ENCODE results near the gene ABCA4.

The ABCA4 gene

GRCh38 chr1:94090761-94091160, 30.2 kb downstream of the ABCA4 start:
- in situ Hi-C loops (cut with MboI; ENCODE audit: low sequenced_read_pairs) = no loop called here

GRCh38 chr1:94087193-94087592, 33.8 kb downstream of the ABCA4 start:
- in situ Hi-C loops (cut with MboI; ENCODE audit: low sequenced_read_pairs) = no loop called here

GRCh38 chr1:94084547-94084946, 36.4 kb downstream of the ABCA4 start:
- in situ Hi-C loops (cut with MboI; ENCODE audit: low sequenced_read_pairs) = no loop called here

DNA sequence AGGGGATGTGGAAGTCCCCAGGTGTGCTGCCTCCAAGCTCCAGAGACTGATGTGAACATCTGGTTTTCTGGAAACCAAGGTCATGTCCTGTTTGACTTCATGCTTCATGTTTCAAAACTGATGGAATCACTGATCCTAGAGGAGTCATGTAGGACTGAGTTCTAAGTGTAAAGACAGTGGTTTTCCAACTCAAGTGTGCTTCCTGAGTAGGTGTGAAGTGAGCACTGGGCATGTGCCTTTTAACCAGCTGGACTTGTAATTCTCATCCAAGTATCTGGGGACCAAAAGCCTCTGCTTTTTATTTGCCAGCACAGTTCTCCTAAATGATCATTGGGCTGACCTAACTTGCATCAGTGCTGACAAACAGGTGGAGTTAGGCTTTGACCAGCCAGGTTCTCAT, 36.9 kb downstream of the ABCA4 start:
- in situ Hi-C loops (cut with MboI; ENCODE audit: low sequenced_read_pairs) = no loop called here

DNA sequence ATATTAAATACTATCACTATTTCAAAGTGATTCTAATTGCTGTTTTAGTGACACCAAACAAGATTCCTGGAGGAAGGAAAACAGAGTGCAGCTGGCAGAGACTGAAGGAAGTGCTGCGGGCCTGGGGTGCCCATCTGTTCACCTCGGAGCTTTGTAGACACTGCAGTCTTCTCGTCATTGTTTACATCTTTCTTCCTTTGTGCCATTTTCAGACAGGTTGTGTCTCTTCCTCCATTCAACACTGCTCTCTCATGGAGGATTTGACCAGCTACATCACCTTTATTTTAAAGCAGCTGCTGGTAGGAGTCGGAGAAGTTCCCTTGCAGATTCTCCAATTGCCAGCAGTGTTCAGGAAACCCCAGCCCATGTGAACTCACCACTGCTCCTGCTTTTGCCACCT, 37.3 kb downstream of the ABCA4 start:
- in situ Hi-C loops (cut with MboI; ENCODE audit: low sequenced_read_pairs) = no loop called here

DNA sequence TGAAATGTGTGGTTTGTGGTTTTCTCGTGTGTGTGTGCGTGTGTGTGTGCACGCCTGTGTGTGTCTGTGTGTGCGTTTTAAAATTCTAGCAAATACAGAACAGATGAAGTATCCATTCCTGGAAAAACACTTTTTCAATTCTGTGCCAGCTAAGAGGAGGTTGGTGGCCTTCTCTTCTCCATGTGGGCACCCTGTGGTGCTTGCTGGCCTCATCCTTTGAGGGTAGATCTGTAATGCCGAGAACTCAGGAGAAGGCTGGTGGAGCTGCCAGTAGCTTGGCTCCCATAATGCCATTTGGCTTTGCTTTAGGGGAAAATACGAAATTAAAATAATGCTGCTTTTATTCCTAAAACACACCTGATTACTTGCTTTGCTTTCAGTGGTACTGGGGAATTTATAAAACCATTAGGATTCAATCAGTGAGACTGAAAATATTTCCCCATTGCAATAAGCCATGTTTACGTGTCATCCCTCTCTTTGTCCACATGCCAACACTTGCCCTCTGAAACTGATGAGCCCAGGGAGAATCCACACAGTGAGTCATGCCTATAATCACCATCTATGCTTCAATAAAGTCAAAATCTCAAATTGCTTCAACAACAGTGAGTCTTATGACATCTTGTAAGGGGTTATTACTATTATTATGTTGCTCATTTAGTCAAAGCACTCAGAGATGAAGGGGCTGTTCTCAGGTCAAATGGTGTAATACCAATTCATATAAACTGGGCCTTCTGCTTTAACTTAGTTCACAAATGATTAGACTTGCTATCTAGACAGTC, 39.2 kb downstream of the ABCA4 start:
- in situ Hi-C loops (cut with MboI; ENCODE audit: low sequenced_read_pairs) = no loop called here

- in situ Hi-C loops (cut with MboI; ENCODE audit: low sequenced_read_pairs) = no loop called here
Measured at GRCh38 chr1:94079989-94080388, 41.0 kb downstream of the ABCA4 start.

GRCh38 chr1:94079080-94079940, 41.6 kb downstream of the ABCA4 start:
- in situ Hi-C loops (cut with MboI; ENCODE audit: low sequenced_read_pairs) = no loop called here

- in situ Hi-C loops (cut with MboI; ENCODE audit: low sequenced_read_pairs) = loop anchor here (25.0 kb wide), 2 partner anchors 89 to 264 kb away; no protein-coding TSS in a partner anchor
Measured at GRCh38 chr1:94072840-94073522, 48.0 kb downstream of the ABCA4 start.

- in situ Hi-C loops (cut with MboI; ENCODE audit: low sequenced_read_pairs) = loop anchor here (25.0 kb wide), 2 partner anchors 90 to 265 kb away; no protein-coding TSS in a partner anchor
Measured at GRCh38 chr1:94071976-94072375, 49.0 kb downstream of the ABCA4 start.

DNA sequence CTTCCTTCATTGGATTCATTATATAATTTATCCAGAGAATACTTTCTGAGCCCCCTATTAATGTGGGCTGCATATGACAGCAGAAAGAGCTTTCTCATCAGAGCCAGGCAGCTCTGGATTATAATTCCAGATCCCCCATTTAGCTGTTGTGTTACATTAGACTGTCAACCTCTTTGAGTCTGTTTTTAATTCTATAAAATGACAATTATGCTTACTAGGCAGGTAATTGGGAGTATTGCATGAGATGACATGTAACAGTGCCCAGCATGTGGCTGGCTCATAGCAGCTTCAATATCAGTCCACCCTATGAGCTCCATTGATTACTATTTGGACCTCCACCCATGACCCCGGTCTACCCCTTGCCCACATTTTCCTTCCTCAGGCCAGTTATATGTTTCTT, 49.6 kb downstream of the ABCA4 start:
- in situ Hi-C loops (cut with MboI; ENCODE audit: low sequenced_read_pairs) = loop anchor here (25.0 kb wide), 2 partner anchors 91 to 266 kb away; no protein-coding TSS in a partner anchor

GRCh38 chr1:94070865-94071264, 50.1 kb downstream of the ABCA4 start:
- in situ Hi-C loops (cut with MboI; ENCODE audit: low sequenced_read_pairs) = loop anchor here (25.0 kb wide), 2 partner anchors 91 to 266 kb away; no protein-coding TSS in a partner anchor

DNA sequence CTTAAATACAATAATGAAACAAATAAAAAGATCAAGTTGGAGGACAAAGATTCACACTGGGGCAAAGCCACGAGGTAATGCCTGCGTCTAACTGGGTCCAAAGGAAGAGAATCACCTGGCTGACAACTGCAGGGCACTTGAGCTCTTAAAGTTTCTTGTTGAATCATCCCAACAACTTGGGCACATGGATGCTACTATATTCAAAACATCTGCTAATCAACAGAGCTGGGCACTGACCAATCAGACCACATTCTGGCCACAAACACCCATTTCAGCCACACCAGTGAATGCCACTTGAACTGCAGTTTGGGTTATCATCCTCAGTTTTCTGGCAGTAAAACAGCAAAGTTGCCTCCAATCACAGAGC, 51.0 kb downstream of the ABCA4 start:
- in situ Hi-C loops (cut with MboI; ENCODE audit: low sequenced_read_pairs) = loop anchor here (25.0 kb wide), 2 partner anchors 92 to 267 kb away; no protein-coding TSS in a partner anchor

GRCh38 chr1:94068999-94069918, 51.7 kb downstream of the ABCA4 start:
- in situ Hi-C loops (cut with MboI; ENCODE audit: low sequenced_read_pairs) = loop anchor here (25.0 kb wide), 2 partner anchors 93 to 268 kb away; no protein-coding TSS in a partner anchor

GRCh38 chr1:94068096-94068998, 52.6 kb downstream of the ABCA4 start:
- in situ Hi-C loops (cut with MboI; ENCODE audit: low sequenced_read_pairs) = loop anchor here (25.0 kb wide), 2 partner anchors 94 to 269 kb away; no protein-coding TSS in a partner anchor

- in situ Hi-C loops (cut with MboI; ENCODE audit: low sequenced_read_pairs) = loop anchor here (25.0 kb wide), 2 partner anchors 95 to 270 kb away; no protein-coding TSS in a partner anchor
Measured at GRCh38 chr1:94067196-94067595, 53.8 kb downstream of the ABCA4 start.

DNA sequence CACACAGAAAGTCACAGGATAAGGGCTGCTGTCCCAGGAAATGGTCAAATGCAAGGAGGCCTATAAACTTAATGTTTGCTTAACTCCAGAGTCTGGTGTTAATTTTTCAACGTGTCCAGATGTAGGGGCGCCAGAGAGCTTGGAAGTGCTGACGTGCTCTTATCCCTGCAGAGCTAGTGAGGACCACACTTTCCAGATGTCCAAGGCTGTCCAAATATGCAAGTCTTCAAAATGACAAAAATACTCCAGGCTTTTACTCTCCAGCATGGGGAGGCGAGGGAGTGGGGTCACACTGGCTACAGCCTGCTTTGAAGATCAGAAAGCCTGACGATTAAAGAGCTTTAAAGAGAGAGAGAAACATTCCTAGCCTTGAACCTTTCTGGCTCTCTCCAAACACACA, 57.6 kb downstream of the ABCA4 start:
- in situ Hi-C loops (cut with MboI; ENCODE audit: low sequenced_read_pairs) = loop anchor here (25.0 kb wide), 2 partner anchors 99 to 274 kb away; no protein-coding TSS in a partner anchor

Measured in hTERT RPE-1 (cell line).